GM23248 (cell line): Measurements from ENCODE around the gene NOS1AP. TPM values are rescaled to one million over a fixed set of nuclear protein-coding genes. Genes with fewer than 3 reads are reported as not detected.
A peak's percentile ranks its signal among the peaks of the same experiment; 100 is the strongest.

ENCODE experiments used
- DNase-seq: peaks from one replicate; pipeline ENCODE4 v3.0.0-alpha.2; 2015
- H2AFZ ChIP-seq: fragments of 200-600 bp; sonication (generic); 2 replicates; pipeline ENCODE4 v1.6.1; 2016; ENCODE audit warnings: antibody characterized with exemption
- H3F3A ChIP-seq: fragments of 200-600 bp; sonication (generic); 2 replicates; pipeline ENCODE4 v1.6.1; 2016; ENCODE audit warnings: mild to moderate bottlenecking, antibody characterized with exemption, mixed run types; ENCODE audit not compliant: insufficient read depth
- H3K27ac ChIP-seq: fragments of 200-600 bp; sonication (generic); 2 replicates; pipeline ENCODE4 v1.5.1; 2016; ENCODE audit warnings: mild to moderate bottlenecking
- H3K27me3 ChIP-seq: fragments of 200-600 bp; sonication (generic); replicated peaks from 2 replicates; pipeline ENCODE4 v1.6.1; 2016; ENCODE audit warnings: mild to moderate bottlenecking; ENCODE audit not compliant: insufficient read depth
- H3K36me3 ChIP-seq: fragments of 200-600 bp; sonication (generic); 2 replicates; pipeline ENCODE4 v1.6.1; 2016; ENCODE audit warnings: low read depth, mild to moderate bottlenecking
- H3K4me1 ChIP-seq: fragments of 200-600 bp; sonication (generic); 2 replicates; pipeline ENCODE4 v1.6.1; 2016; ENCODE audit warnings: mild to moderate bottlenecking; ENCODE audit not compliant: insufficient read depth
- H3K4me2 ChIP-seq: fragments of 200-600 bp; sonication (generic); one replicate; pipeline ENCODE4 v1.6.1; 2016; ENCODE audit warnings: mild to moderate bottlenecking; ENCODE audit not compliant: unreplicated experiment
- H3K4me3 ChIP-seq: fragments of 200-600 bp; sonication (generic); 2 replicates; pipeline ENCODE4 v1.5.1; 2016; ENCODE audit warnings: mild to moderate bottlenecking
- H3K79me2 ChIP-seq: fragments of 200-600 bp; sonication (generic); 2 replicates; pipeline ENCODE4 v1.6.1; 2016; ENCODE audit warnings: mild to moderate bottlenecking; ENCODE audit not compliant: insufficient read depth
- H3K9ac ChIP-seq: fragments of 200-600 bp; sonication (generic); 2 replicates; pipeline ENCODE4 v1.6.1; 2016; ENCODE audit warnings: mild to moderate bottlenecking
- H3K9me2 ChIP-seq: fragments of 200-600 bp; sonication (generic); 2 replicates; pipeline ENCODE4 v1.6.1; 2016; ENCODE audit warnings: mixed run types, mild to moderate bottlenecking, moderate library complexity; ENCODE audit not compliant: insufficient read depth
- H3K9me3 ChIP-seq: fragments of 200-600 bp; sonication (generic); one replicate; pipeline ENCODE4 v1.6.1; 2017; ENCODE audit warnings: low read depth
- H4K20me1 ChIP-seq: fragments of 200-600 bp; sonication (generic); 2 replicates; pipeline ENCODE4 v1.6.0; 2016; ENCODE audit not compliant: insufficient read depth
- EZH2 ChIP-seq: fragments of 200-600 bp; sonication (generic); IDR thresholded peaks from 2 replicates; pipeline ENCODE4 v1.6.1; 2018; ENCODE audit warnings: antibody characterized with exemption, mild to moderate bottlenecking; ENCODE audit not compliant: insufficient read depth, poor library complexity, severe bottlenecking
- EZH2phosphoT487 ChIP-seq: fragments of 200-600 bp; sonication (generic); IDR thresholded peaks from 2 replicates; pipeline ENCODE4 v1.6.1; 2018; ENCODE audit warnings: antibody characterized with exemption, moderate library complexity, mild to moderate bottlenecking, low read depth; ENCODE audit not compliant: insufficient read depth
- WGBS, 2 experiments: methylation state at CpG; one replicate each; pipeline ENCODE4 v1.1.6; 2015 to 2017; ENCODE audit warnings: low lambda C conversion rate in 2 of 2, low coverage in 1 of 2; ENCODE audit errors: missing lambda C conversion rate in 2 of 2; 5-methylcytosine and 5-hydroxymethylcytosine counted together
- in situ Hi-C: fragments of 300-500 bp; cut with MboI; formaldehyde crosslinking; loops from 2 replicates; pipeline ENCODE4 v1.15.0; 2020
- polyA plus RNA-seq: library from polyadenylated mRNA; unstranded; fragments of >200 nt; fragmentation: Nextera tagmentation; extraction: Ambion mirVana; gene quantifications from 2 replicates; pipeline ENCODE4 v1.2.1, GENCODE V29; 2016
- total RNA-seq: library from RNA; depleted of rRNA; stranded (reverse); fragments of >200 nt; shearing (Covaris generic); gene quantifications from 2 replicates; pipeline ENCODE4 v1.2.3, GENCODE V29; 2014

The NOS1AP gene
- total and polyA plus RNA-seq, 2 experiments from 2014 or later, result 0.18 TPM; not detected in 1

DNA sequence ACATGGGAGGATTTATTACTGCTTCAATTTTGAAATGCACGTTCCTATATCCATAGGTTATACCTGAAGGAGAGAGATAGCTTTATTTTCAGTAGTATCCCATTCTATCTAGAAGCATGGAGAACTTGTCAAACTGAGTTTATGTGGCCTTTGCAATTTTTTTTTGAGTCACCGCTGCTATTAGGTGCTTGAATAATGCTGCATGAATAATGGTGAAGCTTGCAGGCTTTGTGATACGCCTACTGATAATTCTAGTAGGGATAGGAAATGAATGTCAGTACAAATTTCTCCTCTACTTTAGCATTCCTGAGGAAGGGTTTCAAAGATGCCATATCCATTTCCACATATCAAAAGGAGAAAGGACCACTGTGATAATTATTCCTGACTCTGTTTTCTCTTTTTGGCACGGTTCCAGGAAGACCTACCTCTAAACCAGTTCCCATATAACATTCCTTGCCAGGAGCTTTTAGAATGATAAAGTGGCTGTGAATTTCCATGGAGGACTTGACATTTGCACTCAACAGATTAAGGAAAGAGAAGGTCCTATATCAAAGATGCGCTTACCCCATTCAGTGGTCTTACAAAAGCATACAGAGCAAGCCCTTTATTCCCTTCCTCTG lies 223.7 kb downstream of the NOS1AP start:
- no peaks in the 10 kb centered on the region for H3K27me3 ChIP-seq
- DNase-seq, result no peak
- no peaks in the 10 kb centered on the region for H3K9me2 ChIP-seq
- no peaks in the 10 kb centered on the region for H3F3A ChIP-seq
- H3K4me2 ChIP-seq, result no peak overlapping the region
- H3K79me2 ChIP-seq, result no peaks in the 10 kb centered on the region
- no peak overlapping the region for H3K4me3 ChIP-seq
- H3K27ac ChIP-seq, result no peak overlapping the region
- no peak for TF ChIP-seq EZH2
- no peak for TF ChIP-seq EZH2phosphoT487
- H3K9ac ChIP-seq, result no peak overlapping the region
- no peaks in the 10 kb centered on the region for H3K9me3 ChIP-seq
- no peaks in the 10 kb centered on the region for H3K36me3 ChIP-seq
- 76 to 80% methylated on average over 5 of the region's 5 CpGs for WGBS, 2 experiments
- H4K20me1 ChIP-seq, result no peaks in the 10 kb centered on the region
- in situ Hi-C loops, result no loop called here
- H3K4me1 ChIP-seq, result peaks cover 7% of the 10 kb centered on the region
- H2AFZ ChIP-seq, result no peak overlapping the region

DNA sequence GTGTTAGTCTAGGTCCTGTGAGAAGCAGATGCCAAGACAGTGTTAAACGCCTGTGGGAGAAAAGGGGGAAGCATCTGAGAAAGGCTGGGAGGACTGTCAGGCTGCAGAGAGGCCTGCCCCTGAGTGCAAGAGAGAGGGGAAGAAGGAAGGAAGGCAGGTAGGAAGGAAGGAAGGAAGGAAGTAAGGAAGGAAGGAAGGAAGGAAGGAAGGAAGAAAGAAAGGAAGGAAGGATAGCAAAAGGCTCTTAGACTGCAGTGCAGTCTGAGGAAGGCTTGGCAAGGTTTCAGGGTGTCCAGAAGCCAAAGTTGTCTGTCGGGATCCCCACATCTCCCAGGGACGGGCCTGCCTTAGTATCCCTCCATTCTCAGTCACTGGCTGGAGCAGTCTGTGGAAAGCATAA lies 224.5 kb downstream of the NOS1AP start:
- no peaks in the 10 kb centered on the region for H3K27me3 ChIP-seq
- H3K4me1 ChIP-seq, result peaks cover 7% of the 10 kb centered on the region
- H3F3A ChIP-seq, result no peaks in the 10 kb centered on the region
- no peak overlapping the region for H3K4me2 ChIP-seq
- H2AFZ ChIP-seq, result no peak overlapping the region
- no peak overlapping the region for H3K4me3 ChIP-seq
- in situ Hi-C loops, result no loop called here
- no peak overlapping the region for H3K9ac ChIP-seq
- H3K9me3 ChIP-seq, result no peaks in the 10 kb centered on the region
- H3K9me2 ChIP-seq, result no peaks in the 10 kb centered on the region
- H3K27ac ChIP-seq, result no peak overlapping the region
- H3K79me2 ChIP-seq, result no peaks in the 10 kb centered on the region
- TF ChIP-seq EZH2phosphoT487 (no peak), EZH2 (no peak)
- DNase-seq, result no peak
- WGBS, 2 experiments, result 47 to 58% methylated on average over 3 of the region's 3 CpGs
- no peaks in the 10 kb centered on the region for H4K20me1 ChIP-seq
- no peaks in the 10 kb centered on the region for H3K36me3 ChIP-seq

DNA sequence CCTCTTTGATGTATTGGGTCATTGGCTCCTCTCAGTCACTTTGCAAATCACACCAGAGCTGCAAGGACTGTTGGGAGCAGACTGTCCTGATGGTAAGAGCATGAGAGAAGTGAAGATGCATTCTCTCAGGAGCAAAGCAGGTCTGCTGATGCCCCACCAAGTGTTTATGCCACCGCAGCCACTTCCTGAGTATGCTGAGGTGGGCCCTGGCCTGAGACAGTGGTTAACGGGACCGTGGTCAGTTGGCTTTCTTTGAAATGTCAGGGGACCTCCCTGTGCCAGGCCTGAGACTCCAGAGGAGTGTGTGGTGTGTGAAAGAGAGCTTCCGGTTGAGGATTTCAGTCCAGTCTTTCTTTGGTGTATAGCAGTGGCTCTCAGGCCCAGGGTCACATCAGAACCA lies 227.7 kb downstream of the NOS1AP start:
- Histone ChIP-seq H3K27ac (no peak overlapping the region), H3K79me2 (no peaks in the 10 kb centered on the region), H3K36me3 (no peaks in the 10 kb centered on the region), H3K27me3 (no peaks in the 10 kb centered on the region), H3F3A (no peaks in the 10 kb centered on the region), H3K4me1 (peaks cover 7% of the 10 kb centered on the region), H3K9ac (no peak overlapping the region), H3K4me3 (no peak overlapping the region), H3K4me2 (no peak overlapping the region), H2AFZ (no peak overlapping the region), H3K9me2 (no peaks in the 10 kb centered on the region), H3K9me3 (no peaks in the 10 kb centered on the region), H4K20me1 (no peaks in the 10 kb centered on the region)
- in situ Hi-C loops, result no loop called here
- DNase-seq, result no peak
- WGBS, 2 experiments, result 80 to 85% methylated on average over 4 of the region's 4 CpGs
- TF ChIP-seq EZH2phosphoT487 (no peak), EZH2 (no peak)

DNA sequence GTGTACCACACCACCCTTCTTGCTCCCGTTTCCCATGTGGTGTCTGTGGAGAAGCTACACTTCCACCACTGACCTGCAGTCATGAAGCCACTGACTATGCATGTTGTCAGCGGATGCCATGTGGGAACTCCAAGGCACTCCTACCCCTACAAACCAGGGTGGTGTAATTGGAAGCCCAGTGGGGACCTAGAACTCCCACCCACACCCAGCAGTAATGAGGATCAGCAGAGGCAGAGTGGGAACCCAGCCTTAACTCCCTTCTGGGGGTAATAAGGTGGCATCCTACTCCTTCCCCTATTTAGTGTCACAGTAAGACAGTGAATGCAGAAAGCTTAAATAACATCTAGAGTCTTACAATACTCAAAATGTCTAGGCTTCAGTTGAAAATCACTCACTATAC lies 228.8 kb downstream of the NOS1AP start:
- Histone ChIP-seq H3K9me2 (no peaks in the 10 kb centered on the region), H3K4me1 (no peaks in the 10 kb centered on the region), H3K4me2 (no peak overlapping the region), H3F3A (no peaks in the 10 kb centered on the region), H3K9me3 (no peaks in the 10 kb centered on the region), H3K27me3 (no peaks in the 10 kb centered on the region), H3K36me3 (no peaks in the 10 kb centered on the region), H3K9ac (no peak overlapping the region), H3K4me3 (no peak overlapping the region), H3K79me2 (no peaks in the 10 kb centered on the region), H2AFZ (no peak overlapping the region), H3K27ac (no peak overlapping the region), H4K20me1 (no peaks in the 10 kb centered on the region)
- no peak for TF ChIP-seq EZH2phosphoT487
- TF ChIP-seq EZH2, result no peak
- WGBS, 2 experiments, result 74 to 75% methylated on average over 2 of the region's 2 CpGs
- no peak for DNase-seq
- in situ Hi-C loops, result no loop called here

DNA sequence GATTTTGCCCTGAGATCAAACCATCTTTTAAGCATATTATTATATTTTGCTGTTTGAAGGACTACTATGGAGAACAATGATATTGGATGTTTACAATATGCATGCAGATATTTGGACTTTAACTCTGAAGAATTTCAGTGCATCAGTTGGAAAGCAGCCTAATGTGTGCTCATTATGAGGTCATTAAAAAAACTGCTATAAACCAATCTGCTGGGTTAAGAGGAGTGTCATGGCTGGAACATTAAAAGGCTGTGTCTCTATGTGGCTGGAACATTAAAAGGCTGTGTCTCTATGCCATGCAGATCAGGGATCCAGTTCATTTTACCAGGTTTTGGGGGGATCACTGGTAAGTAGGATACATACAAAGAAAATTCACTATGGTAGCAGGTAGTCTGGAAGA lies 229.5 kb downstream of the NOS1AP start:
- TF ChIP-seq EZH2phosphoT487 (no peak), EZH2 (no peak)
- H4K20me1 ChIP-seq, result no peaks in the 10 kb centered on the region
- no peaks in the 10 kb centered on the region for H3F3A ChIP-seq
- H3K27me3 ChIP-seq, result no peaks in the 10 kb centered on the region
- no peaks in the 10 kb centered on the region for H3K9me2 ChIP-seq
- no peak overlapping the region for H3K4me3 ChIP-seq
- H2AFZ ChIP-seq, result no peak overlapping the region
- H3K4me1 ChIP-seq, result no peaks in the 10 kb centered on the region
- H3K36me3 ChIP-seq, result no peaks in the 10 kb centered on the region
- no peak overlapping the region for H3K27ac ChIP-seq
- no peak overlapping the region for H3K9ac ChIP-seq
- H3K79me2 ChIP-seq, result no peaks in the 10 kb centered on the region
- peak; percentile 20 for DNase-seq
- H3K9me3 ChIP-seq, result no peaks in the 10 kb centered on the region
- in situ Hi-C loops, result no loop called here
- H3K4me2 ChIP-seq, result no peak overlapping the region
